T-cell (primary cell): ENCODE measurements around the gene CHIT1. TPM values are rescaled to one million over a fixed set of nuclear protein-coding genes. Genes with fewer than 3 reads are reported as not detected.

ENCODE experiments used
- ATAC-seq, 4 experiments: fragments of 200-7000 bp in 3 of 4; fragments of 150-1000 bp in 1 of 4; cut with Tn5 transposase; replicated peaks in 1 of 4; 1 replicate in 3 of 4; 2 replicates in 1 of 4; pipeline ENCODE4 v1.10.0; 2021; ENCODE audit warnings: moderate library complexity in 3 of 4, mild to moderate bottlenecking in 2 of 4, moderate number of reproducible peaks in 1 of 4
- CTCF ChIA-PET, 2 donors: fragments of 300-600 bp; sonication (Branson Sonifier 250); formaldehyde crosslinking; loops; one replicate each; lab custom pipeline; 2022; ENCODE audit warnings: antibody characterized with exemption in 2 of 2; lab: Charles Lee
- POLR2A ChIA-PET, 2 donors: fragments of 300-600 bp; sonication (Branson Sonifier 250); formaldehyde crosslinking; loops; one replicate each; lab custom pipeline; 2022; ENCODE audit warnings: antibody characterized with exemption in 2 of 2; lab: Charles Lee
- DNase-seq, 35 experiments: peaks; one replicate each; pipeline versions ENCODE4 v3.0.0 to v3.0.0-alpha.2; 2013 to 2023
- H3K27ac ChIP-seq: one replicate; pipeline ENCODE4 v1.5.1; 2013; ENCODE audit warnings: low read length
- H3K27me3 ChIP-seq, 2 experiments: replicated peaks in 1 of 2; 1 replicate in 1 of 2; 2 replicates in 1 of 2; pipeline versions ENCODE4 v1.6.1 to v1.7.0; 2013; ENCODE audit warnings: low read length in 1 of 2, mixed read lengths in 1 of 2; ENCODE audit not compliant: control insufficient read depth in 2 of 2, insufficient read depth in 2 of 2; ENCODE audit errors: extremely low read depth in 1 of 2
- H3K36me3 ChIP-seq, 2 donors: 1 replicate in 1 of 2; 2 replicates in 1 of 2; pipeline versions ENCODE4 v1.6.1 to v1.7.0; 2013; ENCODE audit warnings: low read length in 1 of 2; ENCODE audit not compliant: control insufficient read depth in 2 of 2, insufficient read depth in 1 of 2; ENCODE audit errors: extremely low read depth in 1 of 2
- H3K4me1 ChIP-seq, 2 experiments: 1 replicate in 1 of 2; 2 replicates in 1 of 2; pipeline versions ENCODE4 v1.6.1 to v1.7.0; 2013; ENCODE audit warnings: low read length in 2 of 2, mixed read lengths in 1 of 2; ENCODE audit not compliant: insufficient read depth in 2 of 2, control insufficient read depth in 1 of 2; ENCODE audit errors: extremely low read depth in 1 of 2
- H3K4me3 ChIP-seq, 2 donors: 1 replicate in 1 of 2; 2 replicates in 1 of 2; pipeline versions ENCODE4 v1.5.1 to v1.7.0; 2013; ENCODE audit warnings: mild to moderate bottlenecking in 2 of 2, low read length in 1 of 2, moderate library complexity in 1 of 2; ENCODE audit not compliant: control insufficient read depth in 1 of 2; ENCODE audit errors: extremely low read depth in 1 of 2
- H3K9me3 ChIP-seq: 2 replicates; pipeline ENCODE4 v1.7.0; 2013
- H3K27ac Mint-ChIP-seq, 2 donors: one replicate each; pipeline ENCODE4 v1.8.0; 2020 to 2021; ENCODE audit warnings: mild to moderate bottlenecking in 2 of 2, mixed read lengths in 2 of 2
- H3K27me3 Mint-ChIP-seq, 2 donors: one replicate each; pipeline ENCODE4 v1.8.0; 2021 to 2022; ENCODE audit warnings: mixed read lengths in 2 of 2
- H3K36me3 Mint-ChIP-seq: one replicate; pipeline ENCODE4 v1.8.0; 2021; ENCODE audit warnings: mixed read lengths
- H3K4me1 Mint-ChIP-seq, 3 donors: one replicate each; pipeline ENCODE4 v1.8.0; 2020 to 2022; ENCODE audit warnings: mixed read lengths in 3 of 3, mild to moderate bottlenecking in 1 of 3
- H3K4me3 Mint-ChIP-seq, 3 donors: one replicate each; pipeline ENCODE4 v1.8.0; 2020 to 2022; ENCODE audit warnings: mild to moderate bottlenecking in 3 of 3, mixed read lengths in 3 of 3, moderate library complexity in 3 of 3
- H3K9me3 Mint-ChIP-seq, 3 donors: one replicate each; pipeline ENCODE4 v1.8.0; 2020 to 2022; ENCODE audit warnings: mixed read lengths in 3 of 3
- WGBS: methylation state at CpG from one replicate; pipeline ENCODE4 v1.1.5; 2013; ENCODE audit warnings: missing lambda C conversion rate; ENCODE audit not compliant: insufficient coverage; 5-methylcytosine and 5-hydroxymethylcytosine counted together
- total RNA-seq, 35 experiments: library from RNA in 6 of 35; stranded (reverse) in 6 of 35; fragments of 120-200 nt in 1 of 35; gene quantifications; one replicate each; pipeline versions ENCODE4 v1.2.1 to v1.2.4 and lab custom pipeline; 2013 to 2026

The CHIT1 gene
- total RNA-seq (1 to 10 TPM in 2 of 5 donors, under 1 TPM in 2, not detected in 1; 0.12 to 2.3 (median 0.92) TPM), total RNA-seq (lab: John Stamatoyannopoulos, UW) (0.05 to 2.1 (median 0.62) reads per million in 29 experiments)
- 0.04 TPM for total RNA-seq (2013)

GRCh38 chr1:203229471-203230135 lies at the start of gene CHIT1:
Gene CHIT1 (minus strand): TSS chr1:203229673. CDS start chr1:203229636, 37 bp downstream.
- no peak within 1 kb of the TSS for H3K4me3 Mint-ChIP-seq
- ChIA-PET POLR2A (no interaction called here), CTCF (no interaction called here)
- H3K27ac Mint-ChIP-seq, result no peak within 1 kb of the TSS
- ATAC-seq (no peak), DNase-seq (no peak)
- H3K9me3 ChIP-seq, result no peaks in the 10 kb centered on the region
- peaks cover 8% of the 10 kb centered on the region for H3K36me3 Mint-ChIP-seq
- H3K36me3 ChIP-seq, result no peaks in the 10 kb centered on the region
- no peak within 1 kb of the TSS for H3K4me3 ChIP-seq
- H3K4me1 ChIP-seq, result no peaks in the 10 kb centered on the region
- peaks cover 6 to 12% (median 9%) of the 10 kb centered on the region in 3 donors for H3K9me3 Mint-ChIP-seq
- H3K27ac ChIP-seq, result no peak within 1 kb of the TSS
- H3K27me3 ChIP-seq, result peaks cover 0 to 59% of the 10 kb centered on the region in 2 experiments
- H3K27me3 Mint-ChIP-seq, result peaks cover 17 to 42% of the 10 kb centered on the region in 2 donors
- WGBS, result no CpG with 5 or more reads among the region's 7 CpGs
- no peaks in the 10 kb centered on the region for H3K4me1 Mint-ChIP-seq

DNA sequence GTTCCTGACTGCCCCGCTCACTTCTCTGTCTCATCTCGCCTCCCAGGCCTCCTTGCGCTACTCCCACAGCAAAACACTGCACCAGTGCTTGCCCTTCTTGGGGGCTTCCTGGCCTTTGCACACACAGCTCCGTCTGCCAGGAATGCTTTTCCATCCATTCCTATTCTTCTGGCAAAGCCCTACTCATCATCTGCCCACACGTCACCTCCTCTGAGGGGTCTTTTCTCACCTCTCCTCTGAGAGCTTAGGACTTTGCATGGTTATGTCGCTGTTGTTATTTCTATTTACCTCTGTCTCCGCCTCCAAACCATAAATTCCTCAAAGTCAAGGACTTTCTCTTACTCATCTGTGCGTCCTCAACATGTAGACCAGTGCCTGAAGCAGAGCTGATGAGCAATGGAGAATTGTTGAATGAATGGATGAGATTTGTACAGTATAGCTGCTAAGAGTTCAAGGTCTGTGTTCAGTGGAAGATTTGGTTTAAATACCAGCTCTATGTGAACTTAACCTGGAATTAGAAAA lies 49.5 kb upstream of the CHIT1 start:
- H3K4me1 Mint-ChIP-seq, result peaks cover 39 to 63% (median 50%) of the 10 kb centered on the region in 3 donors
- no peaks in the 10 kb centered on the region for H3K36me3 Mint-ChIP-seq
- H3K9me3 Mint-ChIP-seq, result no peaks in the 10 kb centered on the region
- H3K27me3 ChIP-seq, result no peaks in the 10 kb centered on the region
- 97% methylated on average over 4 of the region's 8 CpGs for WGBS
- peaks cover 32 to 42% of the 10 kb centered on the region in 2 experiments for H3K4me1 ChIP-seq
- H3K27me3 Mint-ChIP-seq, result no peaks in the 10 kb centered on the region
- peak overlapping the region; percentile 82 to 89 for H3K27ac Mint-ChIP-seq
- H3K4me3 ChIP-seq, result no peak overlapping the region
- ATAC-seq (no peak), DNase-seq (no peak)
- H3K27ac ChIP-seq, result no peak overlapping the region
- H3K9me3 ChIP-seq, result no peaks in the 10 kb centered on the region
- no peaks in the 10 kb centered on the region for H3K36me3 ChIP-seq
- ChIA-PET CTCF (interaction anchor here in 1 of 2 donors (2.1 kb wide), 1 partner anchor 28 kb away, joined by 4 read pairs; no protein-coding TSS in a partner anchor), POLR2A (interaction anchor here (1.0 to 1.9 kb wide), 4 partner anchors 8 to 30 kb away, joined by 3 to 20 read pairs (median 7); no protein-coding TSS in a partner anchor)
- H3K4me3 Mint-ChIP-seq, result peak overlapping the region in 1 of 3 donors; percentile 69

DNA sequence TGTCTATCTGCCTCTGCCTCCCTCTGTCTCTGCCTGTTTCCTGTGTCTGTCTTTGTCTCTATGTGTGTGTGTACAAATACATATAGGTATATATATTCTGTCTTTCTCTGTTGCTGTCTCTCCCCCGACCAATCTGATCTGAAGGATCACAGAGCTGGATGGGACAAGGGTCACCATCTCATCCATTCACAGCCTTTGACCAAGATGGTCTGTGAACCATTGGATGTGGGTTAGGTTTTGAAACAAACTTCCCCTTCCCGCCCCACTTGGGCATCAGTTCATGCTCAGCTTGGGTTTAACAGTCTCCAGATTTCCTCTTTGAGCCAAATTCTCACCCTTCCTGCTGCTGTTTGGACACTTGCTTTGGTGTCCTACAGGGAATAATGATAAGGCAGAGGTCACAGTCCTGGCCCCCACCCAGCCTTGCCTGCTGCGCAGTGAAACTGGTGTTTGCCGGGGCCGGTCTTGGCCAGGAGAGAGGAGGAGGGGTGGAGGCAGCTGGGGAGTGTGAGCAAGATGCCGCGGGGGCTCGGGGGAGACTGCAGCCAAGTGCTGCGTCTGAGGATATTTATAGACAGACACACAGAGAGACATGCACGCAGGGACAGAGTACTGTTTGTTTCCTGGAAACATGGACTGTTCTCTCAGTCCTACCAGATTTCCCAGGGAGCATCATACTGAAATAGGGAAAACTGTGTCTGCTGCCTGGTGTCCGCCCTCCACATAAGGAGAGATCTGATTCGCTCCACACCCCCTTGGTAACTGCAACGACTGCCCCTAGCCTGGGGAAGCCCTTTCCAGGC lies 48.8 kb upstream of the CHIT1 start:
- H3K27me3 Mint-ChIP-seq, result no peaks in the 10 kb centered on the region
- peak; percentile 58 to 67 (median 60) for ATAC-seq
- no peaks in the 10 kb centered on the region for H3K9me3 ChIP-seq
- peak overlapping the region; percentile 49 for H3K27ac ChIP-seq
- peak overlapping the region; percentile 7 to 69 (median 14) for H3K4me3 Mint-ChIP-seq
- H3K9me3 Mint-ChIP-seq, result no peaks in the 10 kb centered on the region
- 43% methylated on average over 10 of the region's 13 CpGs for WGBS
- no peaks in the 10 kb centered on the region for H3K36me3 ChIP-seq
- peak in 4 of 35 experiments; percentile 17 to 56 (median 28) for DNase-seq
- H3K4me1 ChIP-seq, result peaks cover 37 to 49% of the 10 kb centered on the region in 2 experiments
- no peaks in the 10 kb centered on the region for H3K36me3 Mint-ChIP-seq
- H3K4me1 Mint-ChIP-seq, result peaks cover 45 to 69% (median 54%) of the 10 kb centered on the region in 3 donors
- peak overlapping the region; percentile 82 to 89 for H3K27ac Mint-ChIP-seq
- ChIA-PET POLR2A (interaction anchor here (0.6 to 2.3 kb wide), 7 partner anchors 9 to 31 kb away, joined by 3 to 10 read pairs (median 6); partner anchors contain the start of gene BTG2 (in 1 of the 2)), CTCF (interaction anchor here (1.2 to 2.1 kb wide), 5 partner anchors 9 to 59 kb away, joined by 3 to 5 read pairs (median 4); no protein-coding TSS in a partner anchor)
- H3K27me3 ChIP-seq, result no peaks in the 10 kb centered on the region
- H3K4me3 ChIP-seq, result no peak overlapping the region

- H3K36me3 ChIP-seq, result no peaks in the 10 kb centered on the region
- Mint-ChIP-seq H3K4me1 (peaks cover 48 to 70% (median 60%) of the 10 kb centered on the region in 3 donors), H3K36me3 (no peaks in the 10 kb centered on the region), H3K27me3 (no peaks in the 10 kb centered on the region), H3K4me3 (peak overlapping the region in 2 of 3 donors; percentile 6 to 69), H3K9me3 (no peaks in the 10 kb centered on the region), H3K27ac (peak overlapping the region; percentile 82 to 89)
- peak overlapping the region; percentile 49 for H3K27ac ChIP-seq
- peaks cover 34 to 53% of the 10 kb centered on the region in 2 experiments for H3K4me1 ChIP-seq
- ATAC-seq (no peak), DNase-seq (peak in 1 of 35 experiments; percentile 43)
- peak overlapping the region in 1 of 2 donors; percentile 11 for H3K4me3 ChIP-seq
- 73% methylated on average over 9 of the region's 9 CpGs for WGBS
- H3K27me3 ChIP-seq, result no peaks in the 10 kb centered on the region
- ChIA-PET CTCF (interaction anchor here (0.6 to 2.0 kb wide), 14 partner anchors 8 to 1278 kb away, joined by 3 to 6 read pairs (median 4); no protein-coding TSS in a partner anchor), POLR2A (interaction anchor here (0.6 to 2.3 kb wide), 9 partner anchors 14 to 1254 kb away, joined by 3 to 10 read pairs (median 3); partner anchors contain the start of gene BTG2 (in 1 of the 2))
- no peaks in the 10 kb centered on the region for H3K9me3 ChIP-seq
Measured at GRCh38 chr1:203276916-203277545, 47.6 kb upstream of the CHIT1 start.

- H3K36me3 ChIP-seq, result no peaks in the 10 kb centered on the region
- H3K4me1 ChIP-seq, result peaks cover 34 to 54% of the 10 kb centered on the region in 2 experiments
- DNase-seq, result no peak
- H3K4me3 Mint-ChIP-seq, result peak overlapping the region in 1 of 3 donors; percentile 15
- no peaks in the 10 kb centered on the region for H3K9me3 Mint-ChIP-seq
- H3K36me3 Mint-ChIP-seq, result no peaks in the 10 kb centered on the region
- H3K27ac Mint-ChIP-seq, result peak overlapping the region; percentile 82 to 89
- WGBS, result no CpG with 5 or more reads among the region's 5 CpGs
- no peaks in the 10 kb centered on the region for H3K27me3 Mint-ChIP-seq
- no peak overlapping the region for H3K4me3 ChIP-seq
- H3K4me1 Mint-ChIP-seq, result peaks cover 50 to 75% (median 61%) of the 10 kb centered on the region in 3 donors
- no peaks in the 10 kb centered on the region for H3K27me3 ChIP-seq
- ChIA-PET POLR2A (interaction anchor here (0.6 to 2.3 kb wide), 6 partner anchors 11 to 39 kb away, joined by 3 to 7 read pairs (median 5); partner anchors contain the start of gene BTG2 (in 1 of the 2)), CTCF (interaction anchor here (0.6 to 2.0 kb wide), 7 partner anchors 13 to 1278 kb away, joined by 3 to 6 read pairs (median 4); no protein-coding TSS in a partner anchor)
- no peak overlapping the region for H3K27ac ChIP-seq
- H3K9me3 ChIP-seq, result no peaks in the 10 kb centered on the region
- ATAC-seq, result no peak
Measured at GRCh38 chr1:203276408-203276807, 46.9 kb upstream of the CHIT1 start.
